PC-9 (cell line): ENCODE measurements around the gene TKT. TPM values are rescaled to one million over a fixed set of nuclear protein-coding genes. Genes with fewer than 3 reads are reported as not detected.

Source experiments
- BruUV-seq: library from RNA; stranded (reverse); fragments of 400-500 nt; replicated peaks from 2 replicates; lab custom pipeline; 2021; lab: Mats Ljungman, UMichigan
- CTCF ChIA-PET: fragments of 300-600 bp; sonication (Branson Sonifier 250); formaldehyde crosslinking; loops from one replicate; lab custom pipeline; 2022; ENCODE audit warnings: antibody characterized with exemption; lab: Charles Lee
- POLR2A ChIA-PET: fragments of 300-600 bp; sonication (Branson Sonifier 250); formaldehyde crosslinking; loops from one replicate; lab custom pipeline; 2022; ENCODE audit warnings: antibody characterized with exemption; ENCODE audit not compliant: unreplicated experiment; lab: Charles Lee
- DNase-seq, 2 experiments: peaks; one replicate each; pipeline versions ENCODE4 v3.0.0 to v3.0.0-alpha.2; 2015 to 2022; ENCODE audit warnings: mixed read lengths in 1 of 2
- H2AFZ ChIP-seq: fragments of 200-600 bp; sonication (generic); 2 replicates; pipeline ENCODE4 v1.8.1; 2017; ENCODE audit warnings: antibody characterized with exemption
- H3F3A ChIP-seq: fragments of 200-600 bp; sonication (generic); 2 replicates; pipeline ENCODE4 v1.8.1; 2017; ENCODE audit warnings: antibody characterized with exemption, mild to moderate bottlenecking, low read depth; ENCODE audit not compliant: insufficient read depth
- H3K27ac ChIP-seq: fragments of 200-600 bp; sonication (generic); 2 replicates; pipeline ENCODE4 v1.6.1; 2016; ENCODE audit warnings: mixed run types
- H3K27me3 ChIP-seq: fragments of 200-600 bp; sonication (generic); 2 replicates; pipeline ENCODE4 v1.6.1; 2016; ENCODE audit warnings: low read depth, mixed run types; ENCODE audit not compliant: insufficient read depth
- H3K36me3 ChIP-seq: fragments of 200-600 bp; sonication (generic); 2 replicates; pipeline ENCODE4 v1.6.1; 2016; ENCODE audit warnings: low read depth, mixed run types
- H3K4me1 ChIP-seq: fragments of 200-600 bp; sonication (generic); replicated peaks from 2 replicates; pipeline ENCODE4 v1.6.1; 2016; ENCODE audit warnings: mixed run types; ENCODE audit not compliant: insufficient read depth
- H3K4me2 ChIP-seq: fragments of 200-600 bp; sonication (generic); 2 replicates; pipeline ENCODE4 v1.6.1; 2017; ENCODE audit warnings: mixed run types
- H3K4me3 ChIP-seq: fragments of 200-600 bp; sonication (generic); 2 replicates; pipeline ENCODE4 v1.6.1; 2016; ENCODE audit warnings: mixed run types
- H3K79me2 ChIP-seq: fragments of 200-600 bp; sonication (generic); 2 replicates; pipeline ENCODE4 v1.6.1; 2017; ENCODE audit warnings: low read depth, mixed run types
- H3K9me2 ChIP-seq: fragments of 200-600 bp; sonication (generic); 2 replicates; pipeline ENCODE4 v1.8.1; 2017; ENCODE audit warnings: mild to moderate bottlenecking; ENCODE audit not compliant: insufficient read depth
- H3K9me3 ChIP-seq: fragments of 200-600 bp; sonication (generic); 2 replicates; pipeline ENCODE4 v1.8.1; 2016; ENCODE audit warnings: low read depth; ENCODE audit not compliant: insufficient read depth
- H4K20me1 ChIP-seq: fragments of 200-600 bp; sonication (generic); 2 replicates; pipeline ENCODE4 v1.8.1; 2017; ENCODE audit not compliant: insufficient read depth
- EZH2 ChIP-seq: fragments of 200-600 bp; sonication (generic); IDR thresholded peaks from 2 replicates; pipeline ENCODE4 v1.8.0; 2017; ENCODE audit warnings: antibody characterized with exemption, low read depth
- intact Hi-C: fragments of 100-400 bp; cut with micrococcal nuclease; formaldehyde crosslinking; loops from one replicate; pipeline ENCODE4 v1.10.0; 2022; ENCODE audit not compliant: unreplicated experiment
- total RNA-seq: library from RNA; stranded (reverse); gene quantifications from 2 replicates; pipeline ENCODE4 v1.2.3, GENCODE V29; 2021
- TF ChIP-seq, protein P1 (sequence below): fragments of 200-600 bp; sonication (generic); conservative IDR thresholded peaks from 2 replicates; pipeline ENCODE4 v1.6.1; 2017; ENCODE audit warnings: mixed run types, antibody characterized with exemption, mild to moderate bottlenecking, moderate library complexity

The TKT gene
- total RNA-seq, 1 experiment from 2014 or later: 2,016 TPM

DNA sequence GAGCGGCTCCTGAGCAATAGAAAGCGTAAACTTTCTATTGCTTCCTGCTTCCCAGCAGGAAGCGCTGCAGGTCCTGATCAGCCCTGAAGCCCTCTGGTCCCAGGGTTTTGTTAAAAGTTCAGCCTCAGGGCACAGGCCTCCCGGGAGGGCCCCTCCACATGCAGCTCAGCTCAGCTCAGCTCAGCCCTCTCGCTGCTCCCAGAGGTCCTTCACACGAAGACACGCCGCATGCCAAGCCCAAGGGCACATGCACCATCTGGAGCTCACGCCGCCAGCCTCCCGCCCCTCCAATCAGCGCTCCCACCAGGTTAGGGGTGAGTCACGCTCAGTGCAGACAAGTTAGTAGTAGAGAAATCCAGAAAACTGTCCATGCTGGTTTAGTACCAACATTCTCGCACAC is 12.7 kb downstream of the TKT start:
- peak overlapping the region; percentile 95 for H3K27ac ChIP-seq
- peak overlapping the region; percentile 33; the same call in 1 of the 2 replicates for H3K4me2 ChIP-seq
- no peak overlapping the region for H2AFZ ChIP-seq
- H3F3A ChIP-seq: peaks cover 85% of the 10 kb centered on the region
- no peaks in the 10 kb centered on the region for H3K9me2 ChIP-seq
- H3K36me3 ChIP-seq: peaks cover 36% of the 10 kb centered on the region; the same call in 1 of the 2 replicates
- H3K27me3 ChIP-seq: no peaks in the 10 kb centered on the region
- H3K79me2 ChIP-seq: peaks cover 88% of the 10 kb centered on the region
- no peak for DNase-seq
- no peaks in the 10 kb centered on the region for H3K9me3 ChIP-seq
- ChIA-PET POLR2A (interaction anchor here (0.6 kb wide), 1 partner anchor 11 kb away, joined by 16 read pairs; no protein-coding TSS in a partner anchor), CTCF (no interaction called here)
- peaks cover 93% of the 10 kb centered on the region for H4K20me1 ChIP-seq
- H3K4me3 ChIP-seq: no peak overlapping the region
- intact Hi-C loops: no loop called here
- peaks cover 95% of the 10 kb centered on the region for H3K4me1 ChIP-seq
- TF ChIP-seq, protein P1, sequence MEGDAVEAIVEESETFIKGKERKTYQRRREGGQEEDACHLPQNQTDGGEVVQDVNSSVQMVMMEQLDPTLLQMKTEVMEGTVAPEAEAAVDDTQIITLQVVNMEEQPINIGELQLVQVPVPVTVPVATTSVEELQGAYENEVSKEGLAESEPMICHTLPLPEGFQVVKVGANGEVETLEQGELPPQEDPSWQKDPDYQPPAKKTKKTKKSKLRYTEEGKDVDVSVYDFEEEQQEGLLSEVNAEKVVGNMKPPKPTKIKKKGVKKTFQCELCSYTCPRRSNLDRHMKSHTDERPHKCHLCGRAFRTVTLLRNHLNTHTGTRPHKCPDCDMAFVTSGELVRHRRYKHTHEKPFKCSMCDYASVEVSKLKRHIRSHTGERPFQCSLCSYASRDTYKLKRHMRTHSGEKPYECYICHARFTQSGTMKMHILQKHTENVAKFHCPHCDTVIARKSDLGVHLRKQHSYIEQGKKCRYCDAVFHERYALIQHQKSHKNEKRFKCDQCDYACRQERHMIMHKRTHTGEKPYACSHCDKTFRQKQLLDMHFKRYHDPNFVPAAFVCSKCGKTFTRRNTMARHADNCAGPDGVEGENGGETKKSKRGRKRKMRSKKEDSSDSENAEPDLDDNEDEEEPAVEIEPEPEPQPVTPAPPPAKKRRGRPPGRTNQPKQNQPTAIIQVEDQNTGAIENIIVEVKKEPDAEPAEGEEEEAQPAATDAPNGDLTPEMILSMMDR: no peak
- no peak for TF ChIP-seq EZH2
- BruUV-seq: no TSS peak

DNA sequence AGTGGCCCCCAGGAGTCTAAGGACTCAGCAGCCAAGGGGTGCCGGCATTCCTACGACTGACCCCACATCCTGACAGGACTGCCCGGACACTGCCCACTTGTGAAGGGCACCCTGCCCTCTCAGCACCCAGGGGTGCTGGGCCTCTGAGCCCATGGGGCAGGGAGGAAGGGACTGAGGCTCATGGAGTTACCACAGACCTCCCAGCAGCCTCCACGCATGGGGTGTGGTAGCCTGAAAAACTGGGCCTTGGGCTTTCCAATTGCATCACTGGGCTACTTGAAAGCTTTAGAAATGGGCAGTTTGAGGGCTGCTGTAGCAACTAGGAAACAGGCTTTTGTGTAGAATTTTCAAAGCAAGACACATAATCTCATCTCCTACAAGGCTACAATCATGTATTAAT is 13.2 kb downstream of the TKT start:
- CTCF ChIA-PET: no interaction called here
- POLR2A ChIA-PET: interaction anchor here (0.6 kb wide), 1 partner anchor 11 kb away, joined by 16 read pairs; no protein-coding TSS in a partner anchor
- Histone ChIP-seq H3K9me3 (no peaks in the 10 kb centered on the region), H3K27me3 (no peaks in the 10 kb centered on the region), H3K27ac (peak overlapping the region; percentile 95), H3F3A (peaks cover 85% of the 10 kb centered on the region), H3K9me2 (no peaks in the 10 kb centered on the region), H3K4me3 (no peak overlapping the region), H4K20me1 (peaks cover 88% of the 10 kb centered on the region), H3K79me2 (peaks cover 87% of the 10 kb centered on the region), H3K4me2 (peak overlapping the region; percentile 33; the same call in 1 of the 2 replicates), H3K4me1 (peaks cover 94% of the 10 kb centered on the region), H2AFZ (no peak overlapping the region), H3K36me3 (peaks cover 35% of the 10 kb centered on the region; the same call in 1 of the 2 replicates)
- TF ChIP-seq EZH2: no peak
- TF ChIP-seq, protein P1: no peak
- no peak for DNase-seq
- no TSS peak for BruUV-seq
- intact Hi-C loops: no loop called here

- peaks cover 83% of the 10 kb centered on the region for H4K20me1 ChIP-seq
- CTCF ChIA-PET: no interaction called here
Observed at GRCh38 chr3:53242155-53242554, 13.7 kb downstream of the TKT start.

More at GRCh38 chr3:53242155-53242554, 13.7 kb downstream of the TKT start:
- Histone ChIP-seq H3K27me3 (no peaks in the 10 kb centered on the region), H3K4me2 (peak overlapping the region; percentile 33; the same call in 1 of the 2 replicates), H3K9me3 (no peaks in the 10 kb centered on the region), H3K79me2 (peaks cover 87% of the 10 kb centered on the region), H3K9me2 (no peaks in the 10 kb centered on the region), H3K36me3 (peaks cover 38% of the 10 kb centered on the region), H3K27ac (peak overlapping the region; percentile 95), H3K4me1 (peaks cover 94% of the 10 kb centered on the region), H3K4me3 (no peak overlapping the region), H3F3A (peaks cover 90% of the 10 kb centered on the region), H2AFZ (no peak overlapping the region)
- no TSS peak for BruUV-seq
- DNase-seq: no peak
- TF ChIP-seq EZH2: no peak
- TF ChIP-seq, protein P1: no peak
- POLR2A ChIA-PET: no interaction called here
- intact Hi-C loops: no loop called here
